ENCODE results near the gene NALCN. TPM values are rescaled to one million over a fixed set of nuclear protein-coding genes. Genes with fewer than 3 reads are reported as not detected.

The NALCN gene
- total RNA-seq, 4 donors from 2014 or later = 0.32 to 0.41 TPM; not detected in 2

DNA sequence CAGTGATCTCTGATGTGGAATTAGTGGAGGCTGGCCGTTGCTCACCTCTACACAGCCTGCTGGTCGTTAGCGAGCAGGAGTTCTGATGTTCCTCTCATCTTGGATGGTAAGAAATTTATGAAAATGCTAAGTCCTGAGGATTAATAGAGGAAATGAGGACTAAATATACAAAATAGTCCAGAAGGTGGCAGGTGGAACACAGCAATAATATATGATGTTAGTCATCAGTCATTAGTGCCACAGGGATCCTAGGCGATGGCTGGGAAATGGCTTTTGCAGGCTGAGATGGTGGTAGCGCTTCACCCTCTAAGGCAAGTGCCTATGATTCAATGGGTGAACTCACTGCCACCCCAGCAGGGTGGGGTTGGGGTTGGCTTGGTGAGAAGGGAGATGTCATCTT is 403.1 kb downstream of the NALCN start:
- in situ Hi-C loops (cut with MboI; ENCODE audit: low pct_ligation_motif_present in 1 of 4, low pct_unique_long_range_greater_than_20kb in 1 of 4, low sequenced_read_pairs in 3 of 4) = no loop called here

DNA sequence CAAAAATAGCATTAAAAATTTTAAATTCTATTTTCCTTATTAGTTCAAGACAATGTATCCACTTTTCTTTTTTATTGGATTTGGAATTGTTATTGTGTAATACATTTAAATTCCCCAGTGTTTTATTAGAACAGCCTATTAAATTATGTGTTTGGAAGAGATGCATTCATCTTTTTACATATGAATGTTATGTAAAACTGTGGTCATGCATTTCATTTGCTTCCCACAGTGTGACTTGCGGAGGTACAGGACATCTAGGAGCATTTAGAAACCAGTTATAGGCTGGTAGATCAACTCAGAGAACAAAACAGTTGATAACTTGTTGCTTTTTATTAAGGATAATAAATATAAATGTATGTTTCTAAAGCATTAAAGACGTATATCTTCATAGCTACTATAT is 406.2 kb downstream of the NALCN start:
- H3K36me3 ChIP-seq = no peaks in the 10 kb centered on the region
- H3K9me3 ChIP-seq = no peaks in the 10 kb centered on the region
- no peak overlapping the region for H3K27ac ChIP-seq
- in situ Hi-C loops (cut with MboI; ENCODE audit: low pct_ligation_motif_present in 1 of 4, low pct_unique_long_range_greater_than_20kb in 1 of 4, low sequenced_read_pairs in 3 of 4) (no loop called here), intact Hi-C loops (cut with DNase I; ENCODE audit: low total_unique reads) (no loop called here)
- WGBS, 2 donors (ENCODE audit: low coverage in 1 of 2) = 84 to 100% methylated on average over 1 to 2 of the region's 2 CpGs
- H3K4me1 ChIP-seq = no peaks in the 10 kb centered on the region
- no peaks in the 10 kb centered on the region for H3K27me3 ChIP-seq
- DNase-seq = no peak
- no peak for TF ChIP-seq POLR2A (IDR thresholded peaks at IDR 0.05)
- H3K4me3 ChIP-seq = no peak overlapping the region

More for the DNA sequence above, 403.1 kb downstream of the NALCN start:
- H3K4me1 ChIP-seq = no peaks in the 10 kb centered on the region
- TF ChIP-seq POLR2A (IDR thresholded peaks at IDR 0.05) = no peak
- TF ChIP-seq, protein P1, sequence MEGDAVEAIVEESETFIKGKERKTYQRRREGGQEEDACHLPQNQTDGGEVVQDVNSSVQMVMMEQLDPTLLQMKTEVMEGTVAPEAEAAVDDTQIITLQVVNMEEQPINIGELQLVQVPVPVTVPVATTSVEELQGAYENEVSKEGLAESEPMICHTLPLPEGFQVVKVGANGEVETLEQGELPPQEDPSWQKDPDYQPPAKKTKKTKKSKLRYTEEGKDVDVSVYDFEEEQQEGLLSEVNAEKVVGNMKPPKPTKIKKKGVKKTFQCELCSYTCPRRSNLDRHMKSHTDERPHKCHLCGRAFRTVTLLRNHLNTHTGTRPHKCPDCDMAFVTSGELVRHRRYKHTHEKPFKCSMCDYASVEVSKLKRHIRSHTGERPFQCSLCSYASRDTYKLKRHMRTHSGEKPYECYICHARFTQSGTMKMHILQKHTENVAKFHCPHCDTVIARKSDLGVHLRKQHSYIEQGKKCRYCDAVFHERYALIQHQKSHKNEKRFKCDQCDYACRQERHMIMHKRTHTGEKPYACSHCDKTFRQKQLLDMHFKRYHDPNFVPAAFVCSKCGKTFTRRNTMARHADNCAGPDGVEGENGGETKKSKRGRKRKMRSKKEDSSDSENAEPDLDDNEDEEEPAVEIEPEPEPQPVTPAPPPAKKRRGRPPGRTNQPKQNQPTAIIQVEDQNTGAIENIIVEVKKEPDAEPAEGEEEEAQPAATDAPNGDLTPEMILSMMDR (IDR thresholded peaks at IDR 0.05) = no peak
- TF ChIP-seq EP300 (IDR thresholded peaks at IDR 0.05; ENCODE audit: low read depth) = no peak
- TF ChIP-seq POLR2AphosphoS5 (IDR thresholded peaks at IDR 0.05) = no peak
- H3K36me3 ChIP-seq = no peaks in the 10 kb centered on the region
- DNase-seq = no peak
- WGBS, 2 donors (ENCODE audit: low coverage in 1 of 2) = 89 to 100% methylated on average over 1 to 5 of the region's 5 CpGs
- intact Hi-C loops (cut with DNase I; ENCODE audit: low total_unique reads) = no loop called here
- no peaks in the 10 kb centered on the region for H3K27me3 ChIP-seq
- H3K4me3 ChIP-seq = no peak overlapping the region
- H3K9me3 ChIP-seq = no peaks in the 10 kb centered on the region
- no peak overlapping the region for H3K27ac ChIP-seq

- DNase-seq = no peak
- in situ Hi-C loops (cut with MboI; ENCODE audit: low pct_ligation_motif_present in 1 of 4, low pct_unique_long_range_greater_than_20kb in 1 of 4, low sequenced_read_pairs in 3 of 4) = no loop called here
- no peaks in the 10 kb centered on the region for H3K27me3 ChIP-seq
- WGBS, 2 donors (ENCODE audit: low coverage in 1 of 2) = 78 to 85% methylated on average over 2 of the region's 2 CpGs
- no peaks in the 10 kb centered on the region for H3K4me1 ChIP-seq
- TF ChIP-seq, protein P1 (IDR thresholded peaks at IDR 0.05) = no peak
- TF ChIP-seq POLR2AphosphoS5 (IDR thresholded peaks at IDR 0.05) = no peak
- no peak for TF ChIP-seq EP300 (IDR thresholded peaks at IDR 0.05; ENCODE audit: low read depth)
- no peak for TF ChIP-seq POLR2A (IDR thresholded peaks at IDR 0.05)
- no peak overlapping the region for H3K4me3 ChIP-seq
- intact Hi-C loops (cut with DNase I; ENCODE audit: low total_unique reads) = no loop called here
- no peaks in the 10 kb centered on the region for H3K36me3 ChIP-seq
- no peak overlapping the region for H3K27ac ChIP-seq
- H3K9me3 ChIP-seq = no peaks in the 10 kb centered on the region
Observed at GRCh38 chr13:101007245-101007644, 409.1 kb downstream of the NALCN start.

Other genes starting within 250 kb of the NALCN start
- gene ITGBL1, start 36.2 kb upstream of the NALCN start, total RNA-seq = under 1 TPM in 3 of 4 donors, not detected in 1; 0.48 to 0.80 (median 0.68) TPM